ENCODE data around the gene OR52K2.

- TF ChIP-seq, protein P1, sequence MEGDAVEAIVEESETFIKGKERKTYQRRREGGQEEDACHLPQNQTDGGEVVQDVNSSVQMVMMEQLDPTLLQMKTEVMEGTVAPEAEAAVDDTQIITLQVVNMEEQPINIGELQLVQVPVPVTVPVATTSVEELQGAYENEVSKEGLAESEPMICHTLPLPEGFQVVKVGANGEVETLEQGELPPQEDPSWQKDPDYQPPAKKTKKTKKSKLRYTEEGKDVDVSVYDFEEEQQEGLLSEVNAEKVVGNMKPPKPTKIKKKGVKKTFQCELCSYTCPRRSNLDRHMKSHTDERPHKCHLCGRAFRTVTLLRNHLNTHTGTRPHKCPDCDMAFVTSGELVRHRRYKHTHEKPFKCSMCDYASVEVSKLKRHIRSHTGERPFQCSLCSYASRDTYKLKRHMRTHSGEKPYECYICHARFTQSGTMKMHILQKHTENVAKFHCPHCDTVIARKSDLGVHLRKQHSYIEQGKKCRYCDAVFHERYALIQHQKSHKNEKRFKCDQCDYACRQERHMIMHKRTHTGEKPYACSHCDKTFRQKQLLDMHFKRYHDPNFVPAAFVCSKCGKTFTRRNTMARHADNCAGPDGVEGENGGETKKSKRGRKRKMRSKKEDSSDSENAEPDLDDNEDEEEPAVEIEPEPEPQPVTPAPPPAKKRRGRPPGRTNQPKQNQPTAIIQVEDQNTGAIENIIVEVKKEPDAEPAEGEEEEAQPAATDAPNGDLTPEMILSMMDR (conservative IDR thresholded peaks at IDR 0.05; ENCODE audit: low read length) = no peak
- no peak for TF ChIP-seq EZH2phosphoT487 (IDR thresholded peaks at IDR 0.05; ENCODE audit: borderline replicate concordance, low read depth, low read length)
These were observed 11.1 kb downstream of the OR52K2 start for GRCh38 chr11:4460151-4460550.
